NCI-H460 (cell line): Measurements from ENCODE around the gene LIMS2. TPM values are rescaled to one million over a fixed set of nuclear protein-coding genes. Genes with fewer than 3 reads are reported as not detected.

ENCODE experiments used
- DNase-seq: peaks from one replicate; pipeline ENCODE4 v3.0.0-alpha.2; 2016; ENCODE audit warnings: low read depth; ENCODE audit errors: extremely low read depth
- polyA plus RNA-seq: library from polyadenylated mRNA; depleted of rRNA; stranded (reverse); fragments of >200 nt; gene quantifications from 2 replicates; pipeline ENCODE4 v1.2.3, GENCODE V29; 2014; cell fraction: nucleus; rRNA removed
- total RNA-seq: library from RNA; depleted of rRNA; stranded (reverse); fragments of >200 nt; shearing (Covaris generic); gene quantifications from 2 replicates; pipeline ENCODE4 v1.2.3, GENCODE V29; 2014; rRNA removed

LIMS2 gene
- not detected in 2 replicates for total RNA-seq
- polyA plus RNA-seq: not detected in 2 replicates

- DNase-seq: no peak
Observed at GRCh38 chr2:127675331-127676261, at the start of gene LIMS2. Gene LIMS2, minus strand, starts transcription at chr2:127675530. Its CDS starts 506 bp downstream, at chr2:127675024.

GRCh38 chr2:127722807-127723206, 47.5 kb upstream of the LIMS2 start:
- no peak for DNase-seq

GRCh38 chr2:127721978-127722355, 46.6 kb upstream of the LIMS2 start:
- no peak for DNase-seq

GRCh38 chr2:127721311-127721977, 46.1 kb upstream of the LIMS2 start:
- no peak for DNase-seq

GRCh38 chr2:127719301-127720218, 44.2 kb upstream of the LIMS2 start:
- DNase-seq: no peak

GRCh38 chr2:127718271-127718670, 42.9 kb upstream of the LIMS2 start:
- DNase-seq: no peak

- no peak for DNase-seq
Observed at GRCh38 chr2:127715778-127716449, 40.6 kb upstream of the LIMS2 start.

- no peak for DNase-seq
Observed at GRCh38 chr2:127713562-127713961, 38.2 kb upstream of the LIMS2 start.

GRCh38 chr2:127712999-127713398, 37.7 kb upstream of the LIMS2 start:
- DNase-seq: no peak

GRCh38 chr2:127709336-127709735, 34.0 kb upstream of the LIMS2 start:
- DNase-seq: no peak

- DNase-seq: no peak
Observed at GRCh38 chr2:127707890-127708648, 32.7 kb upstream of the LIMS2 start.

GRCh38 chr2:127706215-127706990, 31.1 kb upstream of the LIMS2 start:
- no peak for DNase-seq

GRCh38 chr2:127705391-127706065, 30.2 kb upstream of the LIMS2 start:
- no peak for DNase-seq

- no peak for DNase-seq
Observed at GRCh38 chr2:127704641-127705390, 29.5 kb upstream of the LIMS2 start.

- no peak for DNase-seq
Observed at GRCh38 chr2:127703282-127703681, 28.0 kb upstream of the LIMS2 start.

- DNase-seq: no peak
Observed at GRCh38 chr2:127702395-127703009, 27.2 kb upstream of the LIMS2 start.
